Fibroblast of gingiva (primary cell): ENCODE results near the gene MYB.

Experiments used
- DNase-seq: peaks from one replicate; pipeline ENCODE4 v3.0.0-alpha.2; 2011; ENCODE audit warnings: low read depth

Gene MYB

GRCh38 chr6:135189344-135189743 is 8.2 kb downstream of the MYB start:
- DNase-seq = no peak

- DNase-seq = no peak
These were observed 10.6 kb downstream of the MYB start for GRCh38 chr6:135191508-135192255.

- DNase-seq = no peak
These were observed 11.4 kb downstream of the MYB start for GRCh38 chr6:135192256-135193174.

- DNase-seq = no peak
These were observed 12.1 kb downstream of the MYB start for GRCh38 chr6:135193221-135193620.

GRCh38 chr6:135195041-135195440 is 13.9 kb downstream of the MYB start:
- no peak for DNase-seq

GRCh38 chr6:135195522-135195921 is 14.4 kb downstream of the MYB start:
- DNase-seq = no peak

- no peak for DNase-seq
These were observed 15.8 kb downstream of the MYB start for GRCh38 chr6:135196739-135197510.

GRCh38 chr6:135202836-135203235 is 21.7 kb downstream of the MYB start:
- DNase-seq = no peak

- DNase-seq = no peak
These were observed 23.8 kb downstream of the MYB start for GRCh38 chr6:135204951-135205350.

GRCh38 chr6:135209803-135210202 is 28.7 kb downstream of the MYB start:
- DNase-seq = no peak

- no peak for DNase-seq
These were observed 29.7 kb downstream of the MYB start for GRCh38 chr6:135210632-135211305.

- DNase-seq = no peak
These were observed 30.2 kb downstream of the MYB start for GRCh38 chr6:135211306-135211702.

- DNase-seq = peak; percentile 7
These were observed 31.1 kb downstream of the MYB start for GRCh38 chr6:135212020-135212806.

GRCh38 chr6:135212935-135213334 is 31.8 kb downstream of the MYB start:
- peak; percentile 16 for DNase-seq

GRCh38 chr6:135213616-135214015 is 32.5 kb downstream of the MYB start:
- no peak for DNase-seq

GRCh38 chr6:135215160-135215559 is 34.1 kb downstream of the MYB start:
- no peak for DNase-seq

GRCh38 chr6:135215563-135215962 is 34.5 kb downstream of the MYB start:
- DNase-seq = no peak

- DNase-seq = no peak
These were observed 36.6 kb downstream of the MYB start for GRCh38 chr6:135217663-135218062.

- DNase-seq = no peak
These were observed 38.2 kb downstream of the MYB start for GRCh38 chr6:135219346-135219745.

- no peak for DNase-seq
These were observed 39.9 kb downstream of the MYB start for GRCh38 chr6:135221042-135221441.

GRCh38 chr6:135221505-135221904 is 40.4 kb downstream of the MYB start:
- DNase-seq = no peak
